ENCODE data around the gene HAGHL.

GRCh38 chr16:770411-770810, 43.5 kb downstream of the HAGHL start:
- TF ChIP-seq CTCF (IDR thresholded peaks at IDR 0.05) (no peak), ZFX (IDR thresholded peaks at IDR 0.05; ENCODE audit: borderline replicate concordance) (no peak)

Measured in 22Rv1 (cell line).